Effector CD4-positive, alpha-beta T cell (primary cell): ENCODE results near the gene PIK3AP1.
"Not testable (repeated sequence)": the region's sequence is repeated elsewhere in the genome, so short reads cannot be mapped to it uniquely, and the experiment has no call there.

Source experiments
- DNase-seq: peaks from one replicate; pipeline ENCODE4 v3.0.0-alpha.2; 2020

The PIK3AP1 gene

GRCh38 chr10:96573036-96573435 is 147.3 kb downstream of the PIK3AP1 start:
- DNase-seq: no peak

DNA sequence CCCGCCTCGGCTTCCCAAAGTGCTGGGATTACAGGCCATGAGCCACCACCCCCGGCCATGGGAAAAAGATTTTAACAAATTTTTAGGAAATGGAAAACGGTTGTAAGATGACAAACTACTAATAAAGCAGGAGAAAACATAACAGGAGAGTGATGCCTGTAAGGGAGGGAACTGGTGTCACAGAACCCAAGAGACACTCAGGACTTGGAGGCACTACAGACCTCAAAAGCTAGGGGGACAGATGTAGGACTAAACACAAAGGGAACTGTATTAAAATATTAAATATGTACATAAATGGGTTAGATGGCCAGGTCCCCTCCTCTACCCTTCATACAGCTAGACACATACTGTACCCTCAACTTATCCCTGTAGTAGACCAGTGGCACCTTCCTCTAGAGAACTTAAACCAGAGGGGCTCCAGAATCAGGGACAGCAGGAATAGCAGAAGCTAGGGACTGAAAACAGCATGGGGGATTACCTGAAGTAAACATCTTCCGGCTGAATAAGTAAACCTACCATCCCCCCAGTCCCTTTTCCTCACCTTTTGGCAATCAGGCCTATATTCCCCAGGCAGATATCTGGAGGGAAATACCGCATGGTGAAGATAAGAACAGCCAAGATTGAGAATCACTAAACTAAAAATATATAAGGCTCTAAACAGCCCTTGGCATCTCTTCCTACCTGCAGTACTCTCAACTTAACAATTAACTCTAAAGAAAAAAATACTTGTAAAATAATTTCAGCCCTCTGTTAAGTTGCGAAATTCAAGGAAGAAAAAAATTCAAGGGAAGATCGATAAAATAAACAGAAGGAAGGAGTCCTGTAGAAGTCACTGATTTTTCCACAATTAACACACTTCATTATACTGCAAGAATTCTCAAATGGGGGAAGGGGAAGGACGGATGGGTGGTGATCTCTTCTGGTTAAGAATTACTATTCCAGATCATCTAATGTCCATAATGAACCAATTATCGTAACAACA is 149.0 kb downstream of the PIK3AP1 start:
- no peak for DNase-seq

DNA sequence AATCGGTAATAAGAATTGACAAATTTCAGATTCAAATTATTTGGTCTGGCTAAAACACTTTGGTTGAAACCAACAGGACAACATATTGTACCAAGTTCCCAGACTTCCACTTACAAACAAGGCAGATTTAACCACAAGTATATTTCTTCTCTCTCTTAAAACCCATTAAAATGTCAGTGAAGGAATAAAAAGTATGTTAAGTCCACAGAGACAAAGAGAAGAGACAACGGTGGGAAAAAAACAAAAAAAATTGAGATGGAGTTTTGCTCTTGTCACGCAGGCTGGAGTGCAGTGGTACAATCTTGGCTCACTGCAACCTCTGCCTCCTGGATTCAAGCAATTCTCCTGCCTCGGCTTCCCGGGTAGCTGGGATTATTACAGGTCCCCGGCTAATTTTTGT is 149.8 kb downstream of the PIK3AP1 start:
- DNase-seq: no peak

DNA sequence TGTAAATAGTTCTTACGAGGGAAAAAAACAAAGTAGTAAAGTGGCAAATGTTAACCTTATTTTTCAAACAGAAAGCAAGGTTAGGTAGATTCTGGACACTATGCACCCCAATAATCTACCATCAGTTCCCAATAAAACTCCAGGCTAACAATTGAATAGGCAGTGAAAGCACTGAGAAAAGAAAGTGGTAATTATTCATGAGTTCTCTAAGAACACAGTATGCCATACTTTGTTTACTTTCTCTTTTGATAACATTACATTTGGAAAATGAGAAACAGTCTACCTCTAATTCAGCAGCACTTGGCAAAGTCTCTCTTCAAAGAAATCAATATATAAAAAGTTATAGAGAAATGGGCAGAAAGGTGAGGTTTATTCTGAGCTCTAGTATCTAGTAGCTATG is 151.9 kb downstream of the PIK3AP1 start:
- no peak for DNase-seq

DNA sequence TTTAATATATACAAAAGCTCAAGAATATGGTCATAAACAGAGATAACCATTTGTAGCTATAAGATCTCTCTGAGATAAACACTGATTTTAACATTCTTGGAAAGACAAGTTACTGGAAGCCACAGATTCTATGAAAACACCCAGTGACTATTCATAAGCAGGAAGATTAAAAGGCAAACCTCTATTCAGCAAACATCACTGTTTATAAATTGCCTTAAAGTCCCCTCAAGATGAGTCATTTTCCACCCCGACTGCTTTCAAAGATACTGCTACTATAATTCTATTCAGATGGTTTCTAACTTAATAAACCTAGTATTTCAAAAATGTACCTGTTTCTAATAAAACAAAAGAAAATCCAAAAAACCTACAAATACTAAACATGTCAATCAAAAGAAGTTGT is 154.5 kb downstream of the PIK3AP1 start:
- DNase-seq: no peak

DNA sequence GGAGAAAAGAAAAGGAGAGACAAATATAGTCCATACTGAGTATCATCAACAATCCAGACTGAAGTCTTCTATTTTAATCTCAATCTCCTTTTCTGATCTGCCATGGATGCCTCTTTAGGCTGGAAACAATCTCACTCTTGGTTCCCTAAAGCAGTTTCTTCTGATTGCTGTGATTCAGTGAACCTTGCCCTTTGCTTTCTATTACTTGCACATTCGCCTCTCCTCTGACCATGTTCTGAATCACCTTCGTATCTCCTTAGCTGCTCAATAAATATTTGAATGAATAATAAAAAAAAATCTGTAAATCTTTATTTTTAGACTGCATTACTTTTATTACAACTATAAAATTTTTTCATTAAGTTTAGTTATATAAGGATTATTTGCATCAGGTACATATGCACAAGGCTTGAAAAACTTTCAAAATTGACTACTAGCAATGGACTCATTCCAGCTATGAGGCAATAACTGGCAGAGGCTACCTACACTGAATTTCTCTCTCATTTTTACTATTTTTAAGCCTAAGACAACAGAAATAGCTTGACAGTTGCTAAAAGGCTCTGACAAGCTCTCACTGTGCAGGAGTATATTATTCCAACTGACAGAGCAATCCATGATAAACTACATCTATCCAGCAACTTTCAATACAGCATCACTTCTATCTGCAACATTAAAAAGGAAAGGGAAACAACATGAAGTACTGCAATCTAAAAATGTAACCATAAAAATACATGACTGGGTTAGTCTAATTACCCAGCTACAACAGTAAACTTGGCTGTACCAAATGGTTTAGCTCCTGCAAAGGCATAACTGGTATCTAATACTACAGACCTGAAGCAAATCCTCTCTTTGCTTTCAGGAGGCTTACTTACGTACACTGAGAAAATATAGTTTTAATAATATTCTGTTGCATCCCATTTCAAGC is 159.1 kb downstream of the PIK3AP1 start:
- no peak for DNase-seq

DNA sequence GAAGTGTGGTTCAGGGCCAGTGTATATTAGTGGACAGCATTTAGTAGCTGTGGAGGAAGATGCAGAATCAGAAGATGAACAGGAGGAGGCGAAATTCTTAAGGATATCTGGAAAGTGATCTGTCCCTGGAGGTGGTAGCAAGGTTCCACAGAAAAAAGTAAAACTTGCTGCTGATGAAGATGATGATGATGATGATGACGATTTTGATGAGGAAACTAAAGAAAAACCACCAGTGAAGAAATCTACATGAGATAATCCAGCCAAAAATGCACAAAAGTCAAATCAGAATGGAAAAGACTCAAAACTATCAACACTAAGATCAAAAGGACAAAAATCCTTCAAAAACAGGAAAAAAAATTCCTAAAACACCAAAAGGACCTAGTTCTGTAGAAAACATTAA is 159.8 kb downstream of the PIK3AP1 start:
- no peak for DNase-seq

DNA sequence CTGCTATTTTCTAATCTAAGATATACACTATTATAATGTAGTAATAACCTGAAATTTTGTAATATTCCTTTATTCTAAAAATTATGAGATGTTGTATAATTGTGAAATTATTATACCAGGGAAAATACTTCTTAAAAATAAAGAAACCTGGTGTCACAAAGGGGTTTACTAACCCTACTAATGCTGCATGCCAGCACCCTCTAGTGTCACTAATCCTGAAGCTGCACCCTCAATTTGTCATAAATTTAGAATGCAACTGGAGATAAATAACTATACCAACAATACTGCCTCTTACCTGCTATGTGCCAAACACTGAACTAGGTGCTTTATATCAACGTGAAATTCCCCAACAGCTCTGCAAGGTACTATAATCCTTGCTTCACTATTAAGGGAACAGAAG is 164.3 kb downstream of the PIK3AP1 start:
- no peak for DNase-seq

DNA sequence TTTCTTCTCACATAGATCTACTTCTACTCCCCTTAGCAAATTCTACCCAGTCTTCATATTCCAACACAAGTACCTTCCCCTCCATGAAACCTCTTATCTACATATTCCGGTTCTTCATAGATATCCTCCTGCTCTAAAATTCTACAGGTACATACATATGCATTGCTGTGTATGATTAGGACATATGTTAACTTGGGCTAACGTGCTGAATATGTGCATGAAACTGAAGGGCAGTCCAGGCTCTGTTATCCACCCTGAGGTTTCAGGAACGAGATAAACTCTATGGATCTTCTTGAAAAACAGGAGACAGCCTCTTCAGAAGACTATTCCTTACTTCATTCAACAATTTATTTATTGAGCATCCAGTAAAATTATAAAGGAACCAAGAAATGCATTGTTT is 165.0 kb downstream of the PIK3AP1 start:
- DNase-seq: no peak

DNA sequence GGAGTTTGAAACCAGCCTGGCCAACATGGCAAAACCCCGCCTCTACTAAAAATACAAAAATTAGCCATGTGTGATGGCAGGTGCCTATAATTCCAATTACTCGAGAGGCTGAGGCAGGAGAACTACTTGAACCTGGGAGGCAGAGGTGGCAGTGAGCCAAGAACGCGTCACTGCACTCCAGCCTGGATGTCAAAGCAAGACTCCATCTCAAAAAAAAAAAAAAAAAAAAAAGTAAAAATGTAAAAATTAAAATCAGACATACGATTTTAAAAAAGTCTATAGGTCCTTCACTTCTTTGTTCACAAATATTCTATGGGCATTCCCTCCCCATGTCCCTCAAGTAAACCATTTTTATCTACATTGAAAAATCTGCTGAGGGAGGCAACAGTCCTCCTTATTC is 171.7 kb downstream of the PIK3AP1 start:
- DNase-seq: no peak

DNA sequence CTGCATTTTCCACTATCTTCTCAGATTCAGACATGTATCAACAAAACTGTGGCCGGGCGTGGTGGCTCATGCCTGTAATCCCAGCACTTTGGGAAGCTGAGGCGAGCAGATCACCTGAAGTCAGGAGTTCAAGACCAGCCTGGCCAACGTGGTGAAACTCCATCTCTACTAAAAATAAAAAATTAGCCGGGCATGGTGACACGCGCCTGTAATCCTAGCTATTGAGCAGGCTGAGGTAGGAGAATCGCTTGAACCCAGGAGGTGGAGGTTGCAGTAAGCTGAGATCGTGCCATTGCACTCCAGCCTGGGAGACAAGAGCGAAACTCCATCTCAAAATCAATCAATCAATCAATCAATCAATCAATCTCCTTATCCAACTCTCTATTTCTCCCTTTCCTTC is 174.8 kb downstream of the PIK3AP1 start:
- DNase-seq: not testable (repeated sequence)
